ENCODE measurements around the gene TMEM63C.

Gene TMEM63C

GRCh38 chr14:77199590-77199989, 18.0 kb downstream of the TMEM63C start:
- no peak for FAIRE-seq

- FAIRE-seq = no peak
Observed at GRCh38 chr14:77200406-77200985, 18.9 kb downstream of the TMEM63C start.

- FAIRE-seq = no peak
Observed at GRCh38 chr14:77201696-77202095, 20.1 kb downstream of the TMEM63C start.

- FAIRE-seq = no peak
Observed at GRCh38 chr14:77203611-77204458, 22.2 kb downstream of the TMEM63C start.

GRCh38 chr14:77204459-77204771, 22.8 kb downstream of the TMEM63C start:
- FAIRE-seq = no peak

GRCh38 chr14:77204907-77205306, 23.3 kb downstream of the TMEM63C start:
- no peak for FAIRE-seq

GRCh38 chr14:77205566-77205965, 24.0 kb downstream of the TMEM63C start:
- FAIRE-seq = no peak

- no peak for FAIRE-seq
Observed at GRCh38 chr14:77206261-77206824, 24.7 kb downstream of the TMEM63C start.

- no peak for FAIRE-seq
Observed at GRCh38 chr14:77206877-77207389, 25.3 kb downstream of the TMEM63C start.

- no peak for FAIRE-seq
Observed at GRCh38 chr14:77208291-77208978, 26.8 kb downstream of the TMEM63C start.

GRCh38 chr14:77208979-77209318, 27.4 kb downstream of the TMEM63C start:
- no peak for FAIRE-seq

GRCh38 chr14:77212097-77212870, 30.7 kb downstream of the TMEM63C start:
- FAIRE-seq = no peak

- no peak for FAIRE-seq
Observed at GRCh38 chr14:77212943-77213678, 31.5 kb downstream of the TMEM63C start.

- no peak for FAIRE-seq
Observed at GRCh38 chr14:77213679-77214016, 32.0 kb downstream of the TMEM63C start.

- no peak for FAIRE-seq
Observed at GRCh38 chr14:77214216-77214615, 32.6 kb downstream of the TMEM63C start.

- FAIRE-seq = no peak
Observed at GRCh38 chr14:77217551-77217950, 36.0 kb downstream of the TMEM63C start.

- FAIRE-seq = no peak
Observed at GRCh38 chr14:77219591-77219990, 38.0 kb downstream of the TMEM63C start.

- FAIRE-seq = no peak
Observed at GRCh38 chr14:77220246-77221017, 38.8 kb downstream of the TMEM63C start.

- FAIRE-seq = no peak
Observed at GRCh38 chr14:77221241-77221871, 39.8 kb downstream of the TMEM63C start.

- no peak for FAIRE-seq
Observed at GRCh38 chr14:77222546-77223225, 41.1 kb downstream of the TMEM63C start.

All from colon (tissue), 2 donors.